OCI-LY3 (cell line): ENCODE measurements around the gene SH2B3.

ENCODE experiments used
- H2AFZ ChIP-seq: fragments of 200-600, 300-600 bp; shearing (Covaris generic); 2 replicates; pipeline ENCODE4 v1.6.0; 2014; ENCODE audit warnings: antibody characterized with exemption, low read depth, low read length
- H3K27ac ChIP-seq: fragments of 200-600, 300-600 bp; sonication (generic); 2 replicates; pipeline ENCODE4 v1.5.1; 2014; ENCODE audit warnings: mild to moderate bottlenecking, low read length, moderate library complexity, mixed read lengths
- H3K27me3 ChIP-seq: fragments of 200-600, 300-600 bp; sonication (generic); 2 replicates; pipeline ENCODE4 v1.6.1; 2014; ENCODE audit warnings: low read depth, low read length, mixed read lengths
- H3K36me3 ChIP-seq: fragments of 200-600, 300-600 bp; sonication (generic); replicated peaks from 2 replicates; pipeline ENCODE3; 2014; ENCODE audit warnings: low read depth, low read length, mixed read lengths
- H3K4me1 ChIP-seq: fragments of 300-600, 200-600 bp; sonication (generic); 2 replicates; pipeline ENCODE4 v1.6.1; 2014; ENCODE audit warnings: low read length, mixed read lengths
- H3K4me2 ChIP-seq: fragments of 200-600, 300-600 bp; sonication (generic); 2 replicates; pipeline ENCODE4 v1.6.1; 2014; ENCODE audit warnings: low read length, mixed read lengths
- H3K4me3 ChIP-seq: fragments of 300-600, 200-600 bp; sonication (generic); 2 replicates; pipeline ENCODE4 v1.5.1; 2014; ENCODE audit warnings: antibody characterized with exemption, mild to moderate bottlenecking, low read length, moderate library complexity
- H3K79me2 ChIP-seq: fragments of 300-600, 200-600 bp; shearing (Covaris generic); 2 replicates; pipeline ENCODE4 v1.6.1; 2014; ENCODE audit warnings: mild to moderate bottlenecking, low read length, mixed read lengths
- H3K9ac ChIP-seq: fragments of 300-600, 200-600 bp; shearing (Covaris generic); 2 replicates; pipeline ENCODE4 v1.6.0; 2014; ENCODE audit warnings: mild to moderate bottlenecking, low read length, moderate library complexity
- H3K9me3 ChIP-seq: fragments of 200-600, 300-600 bp; shearing (Covaris generic); 2 replicates; pipeline ENCODE4 v1.6.1; 2014; ENCODE audit warnings: low read length, mixed read lengths; ENCODE audit not compliant: insufficient read depth
- H4K20me1 ChIP-seq: fragments of 200-600, 300-600 bp; sonication (generic); 2 replicates; pipeline ENCODE4 v1.6.1; 2016; ENCODE audit warnings: low read length, mixed read lengths; ENCODE audit not compliant: insufficient read depth
- CTCF ChIP-seq: fragments of 200-600, 300-600 bp; sonication (generic); IDR thresholded peaks from 2 replicates; pipeline ENCODE4 v1.5.1; 2014; ENCODE audit warnings: antibody characterized with exemption, low read length, low read depth
- EZH2phosphoT487 ChIP-seq: fragments of 200-600 bp; shearing (Covaris generic); IDR thresholded peaks from 2 replicates; pipeline ENCODE4 v1.6.1; 2018; ENCODE audit warnings: antibody characterized with exemption, mixed run types, low read depth

The SH2B3 gene

DNA sequence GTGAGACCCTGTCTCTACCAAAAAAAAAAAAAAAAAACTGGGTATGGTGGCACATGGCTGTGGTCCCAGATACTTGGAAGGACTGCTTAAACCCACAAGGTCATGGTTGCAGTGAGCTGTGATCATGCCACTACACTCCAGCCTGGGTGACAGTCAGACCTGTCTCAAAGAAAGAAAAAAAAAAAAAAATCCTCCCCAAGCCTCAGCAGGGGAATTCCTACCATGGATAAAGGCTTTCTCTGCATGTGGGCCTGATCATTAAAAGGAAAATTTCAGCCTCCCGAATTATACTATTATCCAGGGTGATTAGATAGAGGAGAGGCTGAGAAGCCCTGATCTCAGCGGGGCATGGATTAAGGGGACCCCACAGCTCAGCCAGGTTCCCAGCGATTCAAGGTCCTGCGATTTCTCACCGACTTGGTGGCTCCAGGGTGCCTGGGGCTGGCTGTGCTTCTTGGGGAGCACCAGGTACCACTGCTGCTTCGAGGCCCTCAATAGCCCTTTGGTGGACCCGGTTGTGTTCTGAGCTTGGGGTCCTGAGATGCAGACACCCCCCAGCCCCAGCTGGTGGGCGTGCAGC is 5.6 kb downstream of the SH2B3 start:
- H3K36me3 ChIP-seq: no peaks in the 10 kb centered on the region
- peaks cover 29% of the 10 kb centered on the region for H3K4me1 ChIP-seq
- no peak overlapping the region for H3K4me3 ChIP-seq
- peaks cover 85% of the 10 kb centered on the region for H3K79me2 ChIP-seq
- no peak overlapping the region for H2AFZ ChIP-seq
- H3K9ac ChIP-seq: no peak overlapping the region
- peaks cover 5% of the 10 kb centered on the region; the same call in 1 of the 2 replicates for H3K27me3 ChIP-seq
- H3K27ac ChIP-seq: no peak overlapping the region
- peaks cover 82% of the 10 kb centered on the region for H4K20me1 ChIP-seq
- H3K9me3 ChIP-seq: no peaks in the 10 kb centered on the region
- no peak overlapping the region for H3K4me2 ChIP-seq
- TF ChIP-seq CTCF (no peak), EZH2phosphoT487 (no peak)

GRCh38 chr12:111412007-111412829 is 6.5 kb downstream of the SH2B3 start:
- Histone ChIP-seq H3K9me3 (no peaks in the 10 kb centered on the region), H3K9ac (no peak overlapping the region), H2AFZ (no peak overlapping the region), H3K79me2 (peaks cover 76% of the 10 kb centered on the region), H3K4me3 (no peak overlapping the region), H3K27ac (no peak overlapping the region), H4K20me1 (peaks cover 86% of the 10 kb centered on the region), H3K36me3 (no peaks in the 10 kb centered on the region), H3K27me3 (peaks cover 5% of the 10 kb centered on the region; the same call in 1 of the 2 replicates), H3K4me1 (peaks cover 27% of the 10 kb centered on the region), H3K4me2 (no peak overlapping the region)
- no peak for TF ChIP-seq CTCF
- TF ChIP-seq EZH2phosphoT487: no peak

DNA sequence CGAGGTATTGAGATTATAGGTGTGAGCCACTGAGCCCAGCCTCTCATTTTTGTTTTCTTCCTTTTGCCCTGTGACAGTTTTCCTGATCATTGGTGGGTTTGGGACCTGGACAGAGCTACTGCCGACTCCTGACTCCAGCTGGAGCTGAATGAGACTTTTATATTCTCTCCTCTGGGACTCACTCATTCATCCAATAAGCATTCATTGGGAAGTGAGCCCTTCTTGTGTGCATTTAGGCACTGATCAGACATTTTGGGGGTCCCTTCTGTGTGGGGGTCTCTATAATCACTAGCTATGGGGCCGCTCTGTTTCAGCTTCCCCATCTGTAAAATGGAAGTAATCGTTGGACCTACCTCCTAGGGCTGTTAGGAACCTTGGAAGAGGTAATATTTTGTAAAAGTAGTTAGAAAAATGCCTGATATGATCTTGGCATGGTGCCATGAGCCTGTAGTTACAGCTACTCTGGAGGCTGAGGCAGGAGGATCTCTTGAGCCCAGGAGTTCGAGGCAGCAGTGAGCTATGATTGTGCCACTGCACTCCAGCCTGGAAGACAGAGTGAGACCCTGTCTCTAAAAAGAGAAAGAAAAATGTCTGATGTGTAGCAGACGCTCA is 7.2 kb downstream of the SH2B3 start:
- Histone ChIP-seq H4K20me1 (peaks cover 84% of the 10 kb centered on the region), H3K27ac (no peak overlapping the region), H3K4me3 (no peak overlapping the region), H3K36me3 (peaks cover 2% of the 10 kb centered on the region), H3K4me1 (peaks cover 20% of the 10 kb centered on the region), H3K4me2 (no peak overlapping the region), H3K79me2 (peaks cover 71% of the 10 kb centered on the region), H2AFZ (no peak overlapping the region), H3K9me3 (no peaks in the 10 kb centered on the region), H3K27me3 (peaks cover 5% of the 10 kb centered on the region; the same call in 1 of the 2 replicates), H3K9ac (no peak overlapping the region)
- no peak for TF ChIP-seq CTCF
- no peak for TF ChIP-seq EZH2phosphoT487

DNA sequence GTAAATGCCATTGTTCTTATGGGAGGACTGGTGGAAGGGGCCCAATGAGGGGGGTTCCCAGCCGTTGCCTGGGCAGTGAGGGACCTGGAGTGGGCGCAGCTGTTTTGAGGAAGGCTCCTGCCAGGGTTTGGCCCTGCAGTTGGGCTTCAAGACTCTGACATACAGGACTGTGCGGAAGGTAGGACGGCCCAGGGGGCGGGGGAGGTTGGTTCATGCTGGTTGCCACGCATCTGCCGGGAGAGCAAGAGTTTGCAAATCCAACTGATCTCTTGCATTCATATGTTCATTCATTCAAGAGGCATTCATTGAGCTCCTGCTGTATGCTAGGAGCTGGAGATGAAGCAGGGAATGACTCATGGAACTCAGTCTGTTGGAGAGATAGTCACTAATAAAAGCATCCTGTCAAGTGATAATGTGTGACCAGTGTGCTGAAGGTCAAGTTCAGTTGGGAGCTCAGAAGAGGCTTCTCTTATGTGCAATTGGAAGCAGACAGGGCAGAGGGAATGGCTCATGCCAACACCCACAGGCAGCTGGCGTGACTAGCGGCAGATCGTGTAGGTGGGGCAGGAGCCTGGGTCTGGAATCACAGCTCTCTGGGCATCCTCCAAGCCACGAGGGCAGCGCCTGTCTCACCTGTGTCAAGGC is 7.8 kb downstream of the SH2B3 start:
- no peak overlapping the region for H2AFZ ChIP-seq
- TF ChIP-seq EZH2phosphoT487 (no peak), CTCF (no peak)
- H3K4me2 ChIP-seq: no peak overlapping the region
- H3K4me3 ChIP-seq: no peak overlapping the region
- peaks cover 13% of the 10 kb centered on the region for H3K4me1 ChIP-seq
- H4K20me1 ChIP-seq: peaks cover 81% of the 10 kb centered on the region
- H3K36me3 ChIP-seq: peaks cover 3% of the 10 kb centered on the region
- H3K27me3 ChIP-seq: peaks cover 1% of the 10 kb centered on the region; the same call in 1 of the 2 replicates
- peaks cover 65% of the 10 kb centered on the region for H3K79me2 ChIP-seq
- H3K9ac ChIP-seq: no peak overlapping the region
- H3K27ac ChIP-seq: no peak overlapping the region
- no peaks in the 10 kb centered on the region for H3K9me3 ChIP-seq
